Stimulated activated CD4-positive, alpha-beta T cell treated with anti-CD3 and anti-CD28 coated beads, Interleukin-4, amount 100 ng/mL, for 24 hours (primary cell): ENCODE data around the gene MLYCD.
"Not testable (repeated sequence)": the region's sequence is repeated elsewhere in the genome, so short reads cannot be mapped to it uniquely, and the experiment has no call there.

ENCODE experiments used
- DNase-seq: peaks from one replicate; pipeline ENCODE4 v3.0.0-alpha.2; 2020

The MLYCD gene

DNA sequence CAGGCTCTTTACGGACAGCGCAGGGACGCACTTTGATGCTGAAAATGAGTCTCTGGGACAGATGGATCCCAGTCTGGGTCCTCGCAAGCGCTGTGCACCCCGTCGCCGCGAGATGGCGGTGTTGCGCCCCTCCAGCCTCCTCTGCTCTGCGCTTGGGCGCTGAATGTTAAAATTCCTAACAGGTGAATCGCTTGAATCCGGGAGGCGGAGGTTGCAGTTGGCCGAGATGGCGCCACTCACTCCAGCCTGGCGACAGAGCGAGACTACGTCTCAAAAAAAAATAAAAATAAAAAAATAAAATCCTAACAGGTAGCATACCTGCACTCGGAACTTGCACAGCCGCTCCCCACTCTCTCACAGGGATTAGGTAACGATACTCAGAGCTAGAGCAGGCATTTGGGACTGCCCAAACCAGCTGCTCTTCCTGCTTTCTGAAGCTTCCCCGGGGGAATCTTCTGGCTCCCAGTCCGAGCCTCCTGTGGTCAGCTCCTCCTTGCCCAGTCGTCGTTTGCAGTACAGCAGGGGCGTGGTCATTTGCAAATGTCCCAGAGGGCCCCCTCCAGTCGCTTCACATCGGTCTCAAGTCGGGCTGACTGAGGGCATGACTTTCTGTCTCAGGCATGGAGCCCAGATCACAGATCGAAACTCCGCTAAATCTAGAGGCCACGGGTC is 27.9 kb downstream of the MLYCD start:
- DNase-seq, result peak; percentile 66

GRCh38 chr16:83928341-83929055 is 29.6 kb downstream of the MLYCD start:
- DNase-seq, result no peak

GRCh38 chr16:83929811-83930555 is 31.1 kb downstream of the MLYCD start:
- DNase-seq, result no peak

DNA sequence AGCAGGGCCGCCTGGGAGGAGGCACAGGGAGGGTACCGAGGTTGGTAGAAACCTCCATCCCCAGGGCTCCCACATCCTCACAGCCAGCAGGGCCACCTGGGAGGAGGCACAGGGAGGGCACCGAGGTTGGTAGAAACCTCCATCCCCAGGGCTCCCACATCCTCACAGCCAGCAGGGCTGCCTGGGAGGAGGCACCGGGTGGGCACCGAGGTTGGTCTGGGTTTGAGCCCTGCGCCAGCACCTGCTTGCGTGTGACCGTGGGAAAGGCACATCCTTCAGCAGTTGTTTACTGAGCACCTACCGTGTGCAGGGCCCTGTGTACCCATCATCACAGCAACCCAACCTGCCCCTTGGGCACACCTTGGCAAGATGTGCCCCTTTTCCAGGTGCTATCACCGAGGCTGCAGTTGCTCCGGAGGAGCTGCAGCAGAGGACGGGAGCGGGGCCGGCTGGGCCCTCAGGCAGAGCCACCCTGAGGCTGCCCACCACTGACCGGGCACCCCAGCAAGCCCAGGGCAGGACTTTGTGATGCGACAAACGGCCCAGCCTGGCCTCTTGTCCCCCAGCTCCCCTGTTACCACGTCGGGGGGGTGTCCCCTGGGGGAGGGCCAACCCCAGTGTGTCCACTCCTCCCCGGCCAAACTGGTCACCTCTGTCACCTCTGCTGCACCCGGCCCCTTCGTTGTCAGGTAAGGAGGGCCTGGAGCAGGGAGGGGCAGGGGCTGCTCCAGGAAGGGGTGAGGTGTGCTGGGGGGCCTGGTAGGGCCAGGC is 32.0 kb downstream of the MLYCD start:
- DNase-seq, result no peak

DNA sequence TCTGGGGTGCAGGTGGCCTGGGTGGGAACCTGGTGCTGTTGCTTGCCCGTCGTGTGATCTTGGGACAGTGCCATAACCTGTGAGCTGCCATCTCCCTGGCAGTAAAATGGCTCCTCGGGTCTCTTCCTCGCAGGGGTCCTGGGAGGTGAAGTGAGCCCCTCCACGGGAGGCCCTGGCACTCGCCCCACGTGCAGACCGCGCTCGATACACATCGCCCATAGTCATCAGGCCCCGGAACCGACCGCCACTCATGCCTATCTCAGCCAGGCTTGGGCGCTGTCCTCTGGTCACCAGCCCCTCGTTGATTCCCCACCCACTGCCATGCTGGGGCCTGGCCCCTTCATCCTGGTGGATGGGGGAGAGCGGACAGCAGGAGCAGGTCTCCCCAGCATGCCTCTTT is 32.6 kb downstream of the MLYCD start:
- DNase-seq, result no peak

DNA sequence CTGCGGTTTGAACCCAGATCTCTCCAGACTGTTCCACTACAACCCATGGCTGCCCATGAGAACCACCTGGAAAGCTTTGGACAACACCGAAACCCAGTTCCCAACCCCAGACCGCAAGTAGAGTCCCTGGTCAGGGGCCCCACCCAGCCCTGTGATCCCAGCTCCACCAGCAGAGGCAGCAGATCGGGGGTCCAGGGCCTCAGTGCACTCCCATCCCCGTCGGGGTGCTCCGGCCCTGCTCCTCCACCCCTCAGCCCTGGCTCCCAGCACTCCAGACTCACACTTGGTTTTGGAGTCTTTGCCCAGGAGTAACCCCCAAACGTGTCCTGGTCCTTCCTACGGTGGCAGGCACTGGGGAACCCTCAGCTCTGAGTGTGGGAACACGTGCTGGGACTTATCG is 33.4 kb downstream of the MLYCD start:
- DNase-seq, result no peak

DNA sequence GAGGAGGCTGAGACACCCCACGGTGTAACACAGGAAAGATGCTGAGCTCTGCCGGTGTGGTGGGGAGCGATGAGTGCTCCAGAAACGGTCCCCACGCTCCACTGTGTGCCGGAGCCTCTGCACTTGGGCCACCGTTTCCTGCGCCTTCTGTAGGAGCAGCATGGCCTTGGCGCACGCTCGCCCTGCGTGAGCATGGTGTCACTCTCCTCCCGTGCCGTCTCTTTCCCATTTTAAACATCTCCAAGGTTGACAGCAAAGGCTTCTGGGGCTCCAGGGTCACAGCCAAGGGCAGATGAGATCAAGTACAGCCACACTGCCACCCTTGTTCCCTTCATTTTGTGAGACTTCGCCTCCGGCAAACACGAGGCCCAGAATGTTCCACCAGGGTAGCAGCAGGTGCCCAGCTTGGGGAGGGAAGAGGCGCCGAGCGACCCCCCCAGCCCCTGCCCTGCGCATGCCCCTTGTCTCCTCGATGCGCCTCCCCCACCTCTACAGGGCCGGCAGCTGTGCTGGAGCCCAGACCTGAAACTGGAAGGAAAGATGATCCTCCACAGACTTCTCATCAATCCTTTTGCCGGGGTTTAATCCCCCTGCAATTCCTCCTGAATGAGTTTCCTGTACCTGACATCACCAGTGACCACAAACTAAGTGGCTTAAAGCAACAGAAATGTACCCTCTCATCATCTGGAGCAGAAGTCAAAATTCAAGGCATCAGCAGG is 34.2 kb downstream of the MLYCD start:
- DNase-seq, result no peak

GRCh38 chr16:83933885-83934683 is 35.2 kb downstream of the MLYCD start:
- DNase-seq, result no peak

DNA sequence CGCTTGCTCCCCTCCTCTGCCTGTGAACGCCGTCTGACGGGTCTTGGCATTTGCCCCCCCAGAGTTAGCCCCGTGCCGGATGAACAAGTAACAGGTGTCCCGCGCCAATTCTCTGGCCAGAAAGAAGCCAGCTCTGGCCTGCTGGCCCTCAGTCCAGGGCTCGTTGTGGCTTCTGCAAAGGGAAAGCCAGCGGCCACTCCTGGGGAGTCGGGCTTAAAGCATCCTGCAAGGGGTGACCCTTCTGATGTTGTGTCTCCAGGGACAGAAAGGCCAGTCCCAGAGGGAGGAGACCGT is 35.7 kb downstream of the MLYCD start:
- DNase-seq, result no peak

GRCh38 chr16:83935005-83935857 is 36.3 kb downstream of the MLYCD start:
- no peak for DNase-seq

DNA sequence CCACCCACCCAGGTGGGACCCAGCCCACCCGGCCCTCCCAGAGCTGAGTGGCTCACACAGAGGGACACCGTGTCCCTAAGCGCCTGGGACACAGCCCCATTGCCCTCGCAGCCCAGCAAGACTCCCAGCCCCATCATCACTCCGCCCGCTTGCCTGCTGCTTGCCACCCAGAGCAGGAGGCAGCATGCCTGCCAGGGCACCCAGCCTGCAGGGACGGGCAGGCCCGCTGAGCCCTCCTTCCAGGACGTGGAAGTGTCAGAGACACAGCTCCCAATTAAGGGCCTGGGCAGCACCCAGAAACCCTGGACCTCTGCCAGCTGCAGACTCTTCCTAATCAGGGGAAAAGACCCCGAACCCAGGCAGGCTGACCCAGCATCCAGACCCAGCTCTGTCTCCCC is 36.9 kb downstream of the MLYCD start:
- DNase-seq, result no peak

GRCh38 chr16:83936581-83937165 is 37.8 kb downstream of the MLYCD start:
- no peak for DNase-seq

DNA sequence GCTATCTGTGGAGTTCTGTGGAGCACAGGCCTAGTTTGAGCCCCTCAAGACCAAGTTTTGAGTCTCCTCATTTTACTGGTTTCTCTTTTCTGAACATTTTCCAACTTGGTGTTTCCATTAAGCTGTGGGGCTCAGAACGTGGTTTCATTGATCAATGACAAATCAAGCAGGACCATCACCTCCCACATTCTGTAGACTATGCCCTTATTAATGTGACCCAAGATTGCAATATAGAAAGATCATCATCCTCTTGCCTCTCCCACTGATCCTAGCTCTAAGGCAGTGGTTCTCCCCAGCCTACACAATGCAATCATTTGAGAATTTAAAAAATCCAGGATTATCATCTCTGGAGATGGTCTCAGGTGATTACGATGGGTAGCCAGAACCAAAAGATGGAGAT is 38.4 kb downstream of the MLYCD start:
- DNase-seq, result no peak

GRCh38 chr16:83937922-83938885 is 39.3 kb downstream of the MLYCD start:
- DNase-seq, result no peak

DNA sequence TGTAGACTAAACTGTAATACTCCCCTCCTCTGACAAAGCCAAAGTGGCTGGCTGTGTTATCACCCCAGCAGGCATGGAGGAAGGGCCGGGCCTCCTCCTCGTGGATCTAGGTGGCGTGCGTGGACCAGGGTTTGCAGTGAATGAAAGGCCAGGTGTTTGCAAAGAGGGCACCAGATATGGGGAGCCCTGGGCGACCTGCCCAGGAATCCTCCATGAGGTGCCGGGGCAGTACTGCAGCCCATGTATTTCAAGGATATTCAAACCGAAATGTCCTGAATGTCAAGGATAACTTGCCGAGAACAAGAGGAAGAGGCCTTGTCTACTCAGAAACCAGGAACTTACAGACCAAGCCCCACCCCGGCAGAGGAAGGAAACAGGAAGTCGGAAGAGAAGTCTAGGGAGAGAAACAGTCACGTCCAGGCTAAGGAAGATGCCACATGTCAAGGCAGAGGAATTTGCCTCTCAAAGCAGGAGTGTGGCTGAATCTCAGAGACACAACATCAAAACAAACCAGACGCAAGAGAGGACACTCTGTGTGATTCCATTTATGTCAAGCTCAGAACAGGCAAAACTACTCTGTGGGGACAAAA is 40.4 kb downstream of the MLYCD start:
- DNase-seq, result no peak

DNA sequence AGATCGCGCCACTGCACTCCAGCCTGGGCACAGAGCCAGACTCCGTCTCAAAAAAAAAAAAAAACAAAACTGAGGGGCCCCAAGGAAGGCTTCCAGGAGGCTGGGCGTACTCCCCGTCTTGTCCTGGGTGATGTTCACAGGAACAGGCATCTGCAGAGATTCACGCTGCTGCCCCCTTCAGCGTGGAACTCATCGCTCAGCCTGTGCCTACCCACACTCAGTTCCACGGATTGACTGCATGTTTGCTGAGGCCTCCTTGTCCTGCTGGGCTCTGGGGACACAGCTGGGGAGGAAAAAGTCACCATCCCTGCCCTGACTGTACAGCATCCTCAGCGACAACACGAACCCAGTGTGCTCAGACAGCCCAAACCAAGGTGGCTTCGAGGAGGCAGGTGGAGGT is 41.2 kb downstream of the MLYCD start:
- no peak for DNase-seq

GRCh38 chr16:83940630-83941378 is 41.9 kb downstream of the MLYCD start:
- no peak for DNase-seq

- DNase-seq, result not testable (repeated sequence)
These were observed 42.6 kb downstream of the MLYCD start for GRCh38 chr16:83941546-83941945.
